DOHH2 (cell line): ENCODE results near the gene TCFL5.

ENCODE experiments used
- H3F3A ChIP-seq: fragments of 200-600 bp; sonication (generic), shearing (Covaris generic); 2 replicates; pipeline ENCODE4 v1.6.0; 2016; ENCODE audit warnings: antibody characterized with exemption, mild to moderate bottlenecking; ENCODE audit not compliant: control insufficient read depth, insufficient read depth
- H3K27ac ChIP-seq: fragments of 200-600 bp; sonication (generic); 2 replicates; pipeline ENCODE4 v1.5.1; 2014; ENCODE audit warnings: low read depth, mild to moderate bottlenecking, low read length, moderate library complexity
- H3K27me3 ChIP-seq: fragments of 200-600 bp; sonication (generic); 2 replicates; pipeline ENCODE4 v1.6.1; 2014; ENCODE audit warnings: mild to moderate bottlenecking, low read length, mixed read lengths; ENCODE audit not compliant: control insufficient read depth
- H3K36me3 ChIP-seq: fragments of 200-600 bp; sonication (generic); 2 replicates; pipeline ENCODE4 v1.6.1; 2014; ENCODE audit warnings: mild to moderate bottlenecking, low read length, moderate library complexity, mixed read lengths; ENCODE audit not compliant: control insufficient read depth
- H3K4me1 ChIP-seq: fragments of 200-600 bp; sonication (generic); 2 replicates; pipeline ENCODE4 v1.6.1; 2014; ENCODE audit warnings: mild to moderate bottlenecking, low read length, mixed read lengths; ENCODE audit not compliant: control insufficient read depth
- H3K4me2 ChIP-seq: fragments of 200-600 bp; sonication (generic); 2 replicates; pipeline ENCODE4 v1.6.0; 2014; ENCODE audit warnings: mild to moderate bottlenecking, low read length, moderate library complexity
- H3K4me3 ChIP-seq: fragments of 200-600 bp; sonication (generic); 2 replicates; pipeline ENCODE4 v1.5.1; 2014; ENCODE audit warnings: mild to moderate bottlenecking, low read length, mixed read lengths
- H3K79me2 ChIP-seq: fragments of 200-600 bp; sonication (generic); 2 replicates; pipeline ENCODE4 v1.6.1; 2014; ENCODE audit warnings: mild to moderate bottlenecking, low read length, mixed read lengths; ENCODE audit not compliant: control insufficient read depth
- H3K9me2 ChIP-seq: fragments of 200-600 bp; sonication (generic); replicated peaks from 2 replicates; pipeline ENCODE4 v1.6.1; 2014; ENCODE audit warnings: mild to moderate bottlenecking, low read length, mixed read lengths; ENCODE audit not compliant: control insufficient read depth
- H3K9me3 ChIP-seq: fragments of 200-600 bp; sonication (generic); 2 replicates; pipeline ENCODE4 v1.6.1; 2014; ENCODE audit warnings: antibody characterized with exemption, low read length, mixed read lengths; ENCODE audit not compliant: control insufficient read depth, insufficient read depth
- H4K20me1 ChIP-seq: fragments of 200-600 bp; sonication (generic); 2 replicates; pipeline ENCODE4 v1.6.0; 2014; ENCODE audit warnings: low read depth, mild to moderate bottlenecking, antibody characterized with exemption, low read length, moderate library complexity; ENCODE audit not compliant: control insufficient read depth, insufficient read depth
- EZH2phosphoT487 ChIP-seq: fragments of 200-600 bp; sonication (generic); IDR thresholded peaks from 2 replicates; pipeline ENCODE4 v1.6.1; 2017; ENCODE audit warnings: borderline replicate concordance, mild to moderate bottlenecking, antibody characterized with exemption, low read length, moderate library complexity, mixed read lengths
- TF ChIP-seq, protein P1 (sequence below): fragments of 200-600 bp; sonication (generic); IDR thresholded peaks from one replicate; pipeline ENCODE4 v1.5.1; 2014; ENCODE audit warnings: antibody characterized with exemption, mild to moderate bottlenecking, low read depth, low read length; ENCODE audit not compliant: poor library complexity, severe bottlenecking

Gene TCFL5

DNA sequence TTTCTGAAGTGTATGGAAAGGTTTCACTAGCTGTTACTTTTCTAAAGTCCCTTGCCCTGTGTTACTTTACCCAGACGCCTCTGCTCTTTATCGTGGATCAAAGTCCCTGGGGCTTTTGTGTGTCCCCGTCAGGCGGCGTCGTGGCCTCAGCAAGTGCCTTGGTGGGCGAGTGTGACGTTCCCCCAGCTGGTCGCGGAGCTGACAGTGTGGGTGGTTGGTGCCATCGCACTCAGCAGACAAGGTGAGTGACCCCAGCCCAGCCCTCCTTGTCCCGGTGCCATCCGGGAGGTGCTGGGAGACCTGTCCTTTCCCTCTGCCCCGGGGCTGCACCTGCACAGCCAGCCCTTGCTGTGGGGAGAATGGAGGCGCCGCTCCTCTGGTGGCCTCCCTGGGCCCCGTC, 27.3 kb upstream of the TCFL5 start:
- H3K36me3 ChIP-seq: peaks cover 80% of the 10 kb centered on the region
- H4K20me1 ChIP-seq: peaks cover 4% of the 10 kb centered on the region; the same call in 1 of the 2 replicates
- TF ChIP-seq, protein P1, sequence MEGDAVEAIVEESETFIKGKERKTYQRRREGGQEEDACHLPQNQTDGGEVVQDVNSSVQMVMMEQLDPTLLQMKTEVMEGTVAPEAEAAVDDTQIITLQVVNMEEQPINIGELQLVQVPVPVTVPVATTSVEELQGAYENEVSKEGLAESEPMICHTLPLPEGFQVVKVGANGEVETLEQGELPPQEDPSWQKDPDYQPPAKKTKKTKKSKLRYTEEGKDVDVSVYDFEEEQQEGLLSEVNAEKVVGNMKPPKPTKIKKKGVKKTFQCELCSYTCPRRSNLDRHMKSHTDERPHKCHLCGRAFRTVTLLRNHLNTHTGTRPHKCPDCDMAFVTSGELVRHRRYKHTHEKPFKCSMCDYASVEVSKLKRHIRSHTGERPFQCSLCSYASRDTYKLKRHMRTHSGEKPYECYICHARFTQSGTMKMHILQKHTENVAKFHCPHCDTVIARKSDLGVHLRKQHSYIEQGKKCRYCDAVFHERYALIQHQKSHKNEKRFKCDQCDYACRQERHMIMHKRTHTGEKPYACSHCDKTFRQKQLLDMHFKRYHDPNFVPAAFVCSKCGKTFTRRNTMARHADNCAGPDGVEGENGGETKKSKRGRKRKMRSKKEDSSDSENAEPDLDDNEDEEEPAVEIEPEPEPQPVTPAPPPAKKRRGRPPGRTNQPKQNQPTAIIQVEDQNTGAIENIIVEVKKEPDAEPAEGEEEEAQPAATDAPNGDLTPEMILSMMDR: no peak
- no peak for TF ChIP-seq EZH2phosphoT487

DNA sequence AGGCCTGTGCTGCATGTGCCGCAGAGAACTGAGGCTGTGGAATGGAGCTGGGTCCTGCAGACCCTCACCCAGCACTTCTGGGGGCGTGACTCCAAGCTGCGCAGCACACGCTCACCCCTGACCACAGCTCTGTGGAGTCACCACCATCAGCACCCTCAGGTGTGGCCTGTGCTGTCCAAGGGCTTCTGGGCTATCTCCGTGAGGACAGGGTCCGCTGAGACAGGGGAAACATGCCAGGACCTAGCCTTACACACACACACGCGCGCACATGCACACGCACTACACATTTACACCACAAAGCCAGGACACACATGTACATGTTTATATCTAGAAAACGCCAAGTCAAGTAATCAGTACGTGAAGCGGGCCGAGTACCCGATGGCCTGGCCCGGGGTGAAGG, 26.8 kb upstream of the TCFL5 start:
- Histone ChIP-seq H3K4me3 (no peak overlapping the region), H3K27ac (no peak overlapping the region), H3K27me3 (no peaks in the 10 kb centered on the region), H3K4me2 (no peak overlapping the region), H3F3A (no peaks in the 10 kb centered on the region), H3K9me3 (no peaks in the 10 kb centered on the region), H3K36me3 (peaks cover 75% of the 10 kb centered on the region), H3K9me2 (no peaks in the 10 kb centered on the region), H3K4me1 (no peaks in the 10 kb centered on the region), H4K20me1 (peaks cover 4% of the 10 kb centered on the region; the same call in 1 of the 2 replicates), H3K79me2 (no peaks in the 10 kb centered on the region)
- TF ChIP-seq EZH2phosphoT487: no peak
- TF ChIP-seq, protein P1: no peak

More for the DNA sequence above, 27.3 kb upstream of the TCFL5 start:
- H3K79me2 ChIP-seq: no peaks in the 10 kb centered on the region
- H3K9me2 ChIP-seq: no peaks in the 10 kb centered on the region
- H3K4me3 ChIP-seq: no peak overlapping the region
- no peak overlapping the region for H3K4me2 ChIP-seq
- H3K9me3 ChIP-seq: no peaks in the 10 kb centered on the region
- no peaks in the 10 kb centered on the region for H3K27me3 ChIP-seq
- no peaks in the 10 kb centered on the region for H3K4me1 ChIP-seq
- no peak overlapping the region for H3K27ac ChIP-seq
- H3F3A ChIP-seq: no peaks in the 10 kb centered on the region

DNA sequence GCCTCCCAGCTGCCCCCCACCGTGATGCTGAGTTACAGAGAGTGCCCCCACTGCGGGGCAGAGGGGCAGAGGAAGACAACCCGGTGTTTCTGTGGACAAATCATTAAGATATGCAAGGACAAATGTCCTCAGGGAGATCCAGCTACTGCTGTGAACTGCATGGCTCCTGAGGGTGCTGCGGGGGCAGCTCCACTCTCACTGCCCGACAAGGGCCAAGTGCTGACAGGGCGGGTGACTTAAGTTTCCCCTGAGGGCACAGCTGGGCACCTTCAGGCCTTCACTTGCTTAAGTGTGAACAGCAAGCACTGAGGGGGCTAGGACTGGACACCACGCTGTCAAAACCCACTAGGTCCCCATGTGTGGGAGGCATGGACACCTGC, 26.2 kb upstream of the TCFL5 start:
- Histone ChIP-seq H3K36me3 (peaks cover 69% of the 10 kb centered on the region), H3K4me2 (no peak overlapping the region), H3K4me1 (no peaks in the 10 kb centered on the region), H3K4me3 (no peak overlapping the region), H3K27ac (no peak overlapping the region), H3K9me2 (no peaks in the 10 kb centered on the region), H4K20me1 (peaks cover 4% of the 10 kb centered on the region; the same call in 1 of the 2 replicates), H3K79me2 (no peaks in the 10 kb centered on the region), H3F3A (no peaks in the 10 kb centered on the region), H3K27me3 (no peaks in the 10 kb centered on the region), H3K9me3 (no peaks in the 10 kb centered on the region)
- TF ChIP-seq, protein P1: no peak
- TF ChIP-seq EZH2phosphoT487: no peak
